ENCODE data around the gene ATP1A2.

The ATP1A2 gene

GRCh38 chr1:160114085-160114484 lies 1.5 kb upstream of the ATP1A2 start:
- H3K36me3 ChIP-seq (ENCODE audit: insufficient read depth, low read length) = no peaks in the 10 kb centered on the region
- no peaks in the 10 kb centered on the region for H3K79me2 ChIP-seq (ENCODE audit: control insufficient read depth, insufficient read depth, low read length, unreplicated experiment)
- peaks cover 9% of the 10 kb centered on the region for H3K4me1 ChIP-seq (ENCODE audit: control insufficient read depth, insufficient read depth, low read length, unreplicated experiment)
- H3K4me3 ChIP-seq (ENCODE audit: low read depth, low read length) = no peak overlapping the region
- no peak overlapping the region for H2AFZ ChIP-seq (ENCODE audit: low read length, unreplicated experiment)
- H3K27ac ChIP-seq (ENCODE audit: low read depth, low read length) = no peak overlapping the region
- H3K27me3 ChIP-seq (ENCODE audit: insufficient read depth, low read length) = peaks cover 41% of the 10 kb centered on the region

GRCh38 chr1:160116283-160117147 lies 956 bp downstream of the ATP1A2 start:
- H2AFZ ChIP-seq (ENCODE audit: low read length, unreplicated experiment) = no peak overlapping the region
- peaks cover 3% of the 10 kb centered on the region for H3K4me1 ChIP-seq (ENCODE audit: control insufficient read depth, insufficient read depth, low read length, unreplicated experiment)
- peaks cover 41% of the 10 kb centered on the region for H3K27me3 ChIP-seq (ENCODE audit: insufficient read depth, low read length)
- no peaks in the 10 kb centered on the region for H3K79me2 ChIP-seq (ENCODE audit: control insufficient read depth, insufficient read depth, low read length, unreplicated experiment)
- no peak overlapping the region for H3K27ac ChIP-seq (ENCODE audit: low read depth, low read length)
- H3K4me3 ChIP-seq (ENCODE audit: low read depth, low read length) = no peak overlapping the region
- H3K36me3 ChIP-seq (ENCODE audit: insufficient read depth, low read length) = no peaks in the 10 kb centered on the region

DNA sequence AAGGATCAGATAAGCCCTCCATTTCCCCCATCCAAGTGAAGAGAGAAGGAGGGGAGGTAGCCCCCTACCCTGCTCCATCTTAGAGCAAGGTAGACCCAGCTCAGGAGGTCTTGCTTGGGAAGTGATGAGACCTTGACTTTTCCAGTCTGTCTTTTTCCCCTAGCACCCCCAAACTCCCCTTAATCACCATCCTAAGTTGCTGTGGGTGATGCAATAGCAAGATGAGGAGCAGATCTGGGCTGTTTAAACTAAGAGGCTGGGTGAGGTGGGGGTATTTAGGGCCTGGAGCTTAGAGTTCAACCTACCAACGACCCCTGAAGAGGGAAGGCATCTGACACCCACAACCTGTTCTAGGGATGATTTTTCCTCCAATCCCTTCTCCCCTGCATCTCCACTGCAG lies 1.7 kb downstream of the ATP1A2 start:
- Histone ChIP-seq H3K27me3 (ENCODE audit: insufficient read depth, low read length) (peaks cover 41% of the 10 kb centered on the region), H3K4me3 (ENCODE audit: low read depth, low read length) (no peak overlapping the region), H3K36me3 (ENCODE audit: insufficient read depth, low read length) (no peaks in the 10 kb centered on the region), H3K27ac (ENCODE audit: low read depth, low read length) (no peak overlapping the region), H3K4me1 (ENCODE audit: control insufficient read depth, insufficient read depth, low read length, unreplicated experiment) (peaks cover 3% of the 10 kb centered on the region), H3K79me2 (ENCODE audit: control insufficient read depth, insufficient read depth, low read length, unreplicated experiment) (no peaks in the 10 kb centered on the region), H2AFZ (ENCODE audit: low read length, unreplicated experiment) (no peak overlapping the region)

DNA sequence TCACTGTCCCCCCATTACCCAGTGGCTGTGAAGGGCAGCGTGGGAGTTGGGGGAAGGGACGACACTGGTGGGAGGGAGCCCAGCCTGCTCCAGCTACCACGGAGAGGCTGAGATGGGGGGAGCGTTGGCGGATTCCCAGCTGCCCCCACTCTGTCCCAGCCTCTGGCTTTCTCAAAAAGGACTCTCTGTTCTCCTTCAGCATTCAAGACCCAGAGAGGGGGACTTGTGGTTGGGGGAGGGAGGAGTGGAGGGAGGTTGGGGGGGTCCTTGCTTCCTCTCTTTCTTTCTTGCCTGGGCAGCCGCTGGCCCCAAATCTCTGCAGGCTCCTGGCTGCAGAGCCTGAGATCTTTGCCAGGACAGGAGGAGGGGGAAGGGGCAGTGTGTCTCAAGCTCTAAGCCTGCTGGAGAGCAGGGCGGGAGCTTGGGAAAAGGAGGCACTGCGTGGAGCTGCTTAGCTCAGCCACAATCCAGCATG lies 2.2 kb downstream of the ATP1A2 start:
- Histone ChIP-seq H3K4me3 (ENCODE audit: low read depth, low read length) (no peak overlapping the region), H3K36me3 (ENCODE audit: insufficient read depth, low read length) (no peaks in the 10 kb centered on the region), H3K4me1 (ENCODE audit: control insufficient read depth, insufficient read depth, low read length, unreplicated experiment) (peaks cover 3% of the 10 kb centered on the region), H3K27ac (ENCODE audit: low read depth, low read length) (no peak overlapping the region), H3K27me3 (ENCODE audit: insufficient read depth, low read length) (peaks cover 41% of the 10 kb centered on the region), H2AFZ (ENCODE audit: low read length, unreplicated experiment) (no peak overlapping the region), H3K79me2 (ENCODE audit: control insufficient read depth, insufficient read depth, low read length, unreplicated experiment) (no peaks in the 10 kb centered on the region)

- no peak overlapping the region for H3K4me3 ChIP-seq (ENCODE audit: low read depth, low read length)
- no peak overlapping the region for H2AFZ ChIP-seq (ENCODE audit: low read length, unreplicated experiment)
- no peaks in the 10 kb centered on the region for H3K79me2 ChIP-seq (ENCODE audit: control insufficient read depth, insufficient read depth, low read length, unreplicated experiment)
- no peak overlapping the region for H3K27ac ChIP-seq (ENCODE audit: low read depth, low read length)
- peaks cover 41% of the 10 kb centered on the region for H3K27me3 ChIP-seq (ENCODE audit: insufficient read depth, low read length)
- no peaks in the 10 kb centered on the region for H3K36me3 ChIP-seq (ENCODE audit: insufficient read depth, low read length)
- peaks cover 5% of the 10 kb centered on the region for H3K4me1 ChIP-seq (ENCODE audit: control insufficient read depth, insufficient read depth, low read length, unreplicated experiment)
Observed at GRCh38 chr1:160118928-160119327, 3.4 kb downstream of the ATP1A2 start.

- H3K4me1 ChIP-seq (ENCODE audit: control insufficient read depth, insufficient read depth, low read length, unreplicated experiment) = peaks cover 24% of the 10 kb centered on the region
- H3K79me2 ChIP-seq (ENCODE audit: control insufficient read depth, insufficient read depth, low read length, unreplicated experiment) = no peaks in the 10 kb centered on the region
- H2AFZ ChIP-seq (ENCODE audit: low read length, unreplicated experiment) = no peak overlapping the region
- H3K4me3 ChIP-seq (ENCODE audit: low read depth, low read length) = no peak overlapping the region
- H3K27ac ChIP-seq (ENCODE audit: low read depth, low read length) = no peak overlapping the region
- H3K27me3 ChIP-seq (ENCODE audit: insufficient read depth, low read length) = peaks cover 28% of the 10 kb centered on the region
- no peaks in the 10 kb centered on the region for H3K36me3 ChIP-seq (ENCODE audit: insufficient read depth, low read length)
Observed at GRCh38 chr1:160120797-160121196, 5.2 kb downstream of the ATP1A2 start.

- no peaks in the 10 kb centered on the region for H3K36me3 ChIP-seq (ENCODE audit: insufficient read depth, low read length)
- no peaks in the 10 kb centered on the region for H3K79me2 ChIP-seq (ENCODE audit: control insufficient read depth, insufficient read depth, low read length, unreplicated experiment)
- peaks cover 30% of the 10 kb centered on the region for H3K4me1 ChIP-seq (ENCODE audit: control insufficient read depth, insufficient read depth, low read length, unreplicated experiment)
- H3K27ac ChIP-seq (ENCODE audit: low read depth, low read length) = no peak overlapping the region
- H3K4me3 ChIP-seq (ENCODE audit: low read depth, low read length) = no peak overlapping the region
- H2AFZ ChIP-seq (ENCODE audit: low read length, unreplicated experiment) = no peak overlapping the region
- H3K27me3 ChIP-seq (ENCODE audit: insufficient read depth, low read length) = peaks cover 23% of the 10 kb centered on the region; the same call in 1 of the 2 replicates
Observed at GRCh38 chr1:160121388-160121787, 5.8 kb downstream of the ATP1A2 start.

DNA sequence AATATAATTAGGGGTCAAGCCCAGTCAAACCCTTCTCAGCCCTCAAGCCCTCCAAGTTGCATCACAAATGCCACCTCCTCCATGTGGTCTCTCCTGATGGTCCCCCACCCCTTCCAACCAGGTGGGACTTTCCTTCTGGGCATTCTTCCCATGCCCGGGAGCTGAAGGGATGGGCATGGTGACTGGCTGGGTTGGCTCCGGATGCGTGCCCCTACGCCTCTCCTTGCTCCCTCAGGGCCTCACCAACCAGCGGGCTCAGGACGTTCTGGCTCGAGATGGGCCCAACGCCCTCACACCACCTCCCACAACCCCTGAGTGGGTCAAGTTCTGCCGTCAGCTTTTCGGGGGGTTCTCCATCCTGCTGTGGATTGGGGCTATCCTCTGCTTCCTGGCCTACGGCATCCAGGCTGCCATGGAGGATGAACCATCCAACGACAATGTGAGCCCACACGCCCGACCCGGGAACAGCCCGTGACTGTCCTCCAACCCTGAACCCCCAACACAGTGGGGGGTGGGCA lies 7.5 kb downstream of the ATP1A2 start:
- no peak overlapping the region for H2AFZ ChIP-seq (ENCODE audit: low read length, unreplicated experiment)
- H3K4me3 ChIP-seq (ENCODE audit: low read depth, low read length) = no peak overlapping the region
- peaks cover 8% of the 10 kb centered on the region; the same call in 1 of the 2 replicates for H3K27me3 ChIP-seq (ENCODE audit: insufficient read depth, low read length)
- H3K27ac ChIP-seq (ENCODE audit: low read depth, low read length) = no peak overlapping the region
- no peaks in the 10 kb centered on the region for H3K36me3 ChIP-seq (ENCODE audit: insufficient read depth, low read length)
- peaks cover 32% of the 10 kb centered on the region for H3K4me1 ChIP-seq (ENCODE audit: control insufficient read depth, insufficient read depth, low read length, unreplicated experiment)
- no peaks in the 10 kb centered on the region for H3K79me2 ChIP-seq (ENCODE audit: control insufficient read depth, insufficient read depth, low read length, unreplicated experiment)

GRCh38 chr1:160123726-160124125 lies 8.2 kb downstream of the ATP1A2 start:
- H3K27ac ChIP-seq (ENCODE audit: low read depth, low read length) = no peak overlapping the region
- H3K27me3 ChIP-seq (ENCODE audit: insufficient read depth, low read length) = peaks cover 2% of the 10 kb centered on the region; the same call in 1 of the 2 replicates
- no peaks in the 10 kb centered on the region for H3K36me3 ChIP-seq (ENCODE audit: insufficient read depth, low read length)
- peaks cover 38% of the 10 kb centered on the region for H3K4me1 ChIP-seq (ENCODE audit: control insufficient read depth, insufficient read depth, low read length, unreplicated experiment)
- H2AFZ ChIP-seq (ENCODE audit: low read length, unreplicated experiment) = no peak overlapping the region
- no peaks in the 10 kb centered on the region for H3K79me2 ChIP-seq (ENCODE audit: control insufficient read depth, insufficient read depth, low read length, unreplicated experiment)
- H3K4me3 ChIP-seq (ENCODE audit: low read depth, low read length) = no peak overlapping the region

DNA sequence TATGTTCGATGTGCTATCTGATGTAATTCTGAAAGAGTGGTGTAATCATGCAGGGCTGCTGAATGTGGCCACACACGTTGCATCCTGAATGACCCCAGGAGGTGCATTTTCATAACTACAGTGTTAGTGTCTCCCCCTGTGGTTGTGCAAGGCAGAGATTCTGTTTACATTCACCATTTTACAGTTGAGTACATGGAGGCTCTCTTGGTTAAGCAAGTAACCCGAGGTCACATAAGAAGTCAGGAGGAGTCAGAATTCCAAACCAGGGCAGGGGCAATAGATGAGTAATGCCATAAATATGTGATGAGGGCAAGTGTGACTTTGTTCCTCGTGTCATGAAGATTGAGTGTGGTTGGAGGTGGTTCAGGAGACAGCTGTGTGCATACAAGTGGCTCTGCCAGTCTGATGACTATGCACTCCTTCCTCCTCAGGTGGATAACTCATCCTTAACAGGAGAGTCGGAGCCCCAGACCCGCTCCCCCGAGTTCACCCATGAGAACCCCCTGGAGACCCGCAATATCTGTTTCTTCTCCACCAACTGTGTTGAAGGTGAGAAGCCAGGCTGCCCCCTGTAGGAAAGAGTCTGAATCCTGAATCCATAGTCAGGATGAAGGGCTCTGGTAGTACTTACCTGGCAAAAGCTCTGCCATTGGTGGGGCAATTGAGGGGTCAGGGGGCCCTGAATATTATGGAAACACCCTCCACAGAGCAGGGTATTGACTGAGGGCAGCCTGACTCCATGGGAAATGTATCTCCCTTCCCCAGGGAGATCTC lies 9.3 kb downstream of the ATP1A2 start:
- Histone ChIP-seq H2AFZ (ENCODE audit: low read length, unreplicated experiment) (no peak overlapping the region), H3K79me2 (ENCODE audit: control insufficient read depth, insufficient read depth, low read length, unreplicated experiment) (no peaks in the 10 kb centered on the region), H3K4me1 (ENCODE audit: control insufficient read depth, insufficient read depth, low read length, unreplicated experiment) (peaks cover 38% of the 10 kb centered on the region), H3K27me3 (ENCODE audit: insufficient read depth, low read length) (peaks cover 4% of the 10 kb centered on the region; the same call in 1 of the 2 replicates), H3K27ac (ENCODE audit: low read depth, low read length) (peak overlapping the region; percentile 82), H3K36me3 (ENCODE audit: insufficient read depth, low read length) (no peaks in the 10 kb centered on the region), H3K4me3 (ENCODE audit: low read depth, low read length) (peak overlapping the region; percentile 18; the same call in 1 of the 2 replicates)

Data from ACC112 (cell line).